Sigmoid colon (tissue), 4 donors: ENCODE measurements around the gene FLT1.

ENCODE experiments used
- CTCF ChIP-seq, 4 experiments: fragments of 450-650 bp in 3 of 4; fragments of 200-600 bp in 1 of 4; IDR thresholded peaks; one replicate each; pipeline ENCODE4 v1.5.1; 2016 to 2019; ENCODE audit warnings: antibody characterized with exemption in 4 of 4, mild to moderate bottlenecking in 3 of 4, moderate library complexity in 2 of 4
- EP300 ChIP-seq, 4 donors: sonication (generic); formaldehyde crosslinking; IDR thresholded peaks; one replicate each; pipeline ENCODE4 v1.6.1; 2017; ENCODE audit warnings: antibody characterized with exemption in 4 of 4
- POLR2A ChIP-seq, 2 donors: fragments of 450-650 bp; IDR thresholded peaks; one replicate each; pipeline ENCODE4 v1.6.1; 2016; ENCODE audit warnings: antibody characterized with exemption in 2 of 2, mild to moderate bottlenecking in 2 of 2, moderate library complexity in 2 of 2
- POLR2AphosphoS5 ChIP-seq, 4 donors: sonication (generic); formaldehyde crosslinking; IDR thresholded peaks; one replicate each; pipeline ENCODE4 v1.6.1; 2017; ENCODE audit warnings: antibody characterized with exemption in 4 of 4

- no peak for TF ChIP-seq CTCF (IDR thresholded peaks at IDR 0.05)
- no peak for TF ChIP-seq POLR2AphosphoS5 (IDR thresholded peaks at IDR 0.05)
- no peak for TF ChIP-seq EP300 (IDR thresholded peaks at IDR 0.05)
- no peak for TF ChIP-seq POLR2A (IDR thresholded peaks at IDR 0.05)
Observed at GRCh38 chr13:28327373-28328270, 167.3 kb downstream of the FLT1 start.
